SKM-1 treated with dmso at 0.1 percent for 144 hours (cell line): ENCODE data around the gene RPL12.

Experiments used
- DNase-seq: peaks from one replicate; lab custom pipeline; 2025; ENCODE audit not compliant: unreplicated experiment; lab: John Stamatoyannopoulos, UW

The RPL12 gene

DNA sequence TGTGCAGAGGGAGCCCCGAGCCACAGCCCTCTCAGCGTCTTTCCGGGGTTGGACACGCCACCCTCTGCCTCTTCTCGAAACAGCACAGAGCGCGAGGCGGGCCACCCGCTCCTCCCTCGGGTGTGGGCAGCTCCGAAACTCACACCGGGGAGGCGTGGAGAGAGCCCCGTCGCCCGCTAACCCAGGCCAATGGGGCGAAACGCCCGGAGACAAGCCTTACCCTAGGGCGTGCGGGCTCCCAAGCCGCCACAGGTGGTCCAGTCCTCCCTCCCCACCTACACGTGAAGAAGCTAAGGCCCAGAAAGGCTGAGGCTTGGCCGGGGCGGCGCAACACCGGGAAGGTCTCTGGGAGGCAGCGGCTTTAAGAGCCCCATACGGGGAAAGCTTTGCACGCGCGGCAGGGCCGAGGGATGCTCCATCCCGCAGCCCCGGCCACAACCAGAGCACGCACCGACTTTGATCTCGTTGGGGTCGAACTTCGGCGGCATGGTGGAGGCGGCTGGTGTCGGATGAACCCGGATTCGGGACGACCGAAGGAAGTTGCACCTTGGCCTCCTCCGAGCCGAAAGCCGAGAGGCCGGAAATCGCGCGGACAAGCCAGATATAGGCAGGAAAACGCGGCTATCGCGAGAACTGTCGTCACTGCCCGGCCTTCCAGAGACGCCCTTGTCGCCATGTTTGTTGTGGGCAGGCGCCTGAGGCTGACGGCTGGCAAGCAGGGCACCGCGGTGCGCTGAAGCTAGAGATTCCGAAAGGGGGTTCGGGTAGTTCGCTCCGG lies at the start of gene RPL12, which contains the start of gene LRSAM1:
TSS of gene RPL12 (minus strand) at position 577 of the 778 bp plus-strand sequence. CDS start at position 488, 89 bp downstream.
TSS of gene LRSAM1 (plus strand) at position 681 of the 778 bp plus-strand sequence. CDS start 3,018 bp downstream, outside the sequence.
- DNase-seq: peak; percentile 85

DNA sequence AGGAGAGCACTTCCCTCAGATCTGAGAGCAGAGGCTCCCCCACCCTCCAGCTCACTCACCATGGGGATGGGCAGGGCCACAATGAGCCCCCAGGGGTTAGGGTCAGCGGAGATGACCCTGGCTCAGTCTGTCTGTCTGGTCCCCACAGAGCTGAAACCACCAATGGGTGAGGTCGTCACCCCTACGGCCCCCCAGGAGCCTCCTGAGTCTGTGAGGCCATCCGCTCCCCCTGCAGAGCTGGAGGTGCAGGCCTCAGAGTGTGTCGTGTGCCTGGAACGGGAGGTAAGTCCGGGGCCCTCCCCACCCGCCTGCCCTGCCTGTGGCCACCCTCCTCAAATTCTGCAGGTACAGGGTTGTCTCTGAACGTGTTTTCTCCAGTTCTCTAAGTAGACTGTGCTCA lies 49.7 kb upstream of the RPL12 start:
- no peak for DNase-seq

DNA sequence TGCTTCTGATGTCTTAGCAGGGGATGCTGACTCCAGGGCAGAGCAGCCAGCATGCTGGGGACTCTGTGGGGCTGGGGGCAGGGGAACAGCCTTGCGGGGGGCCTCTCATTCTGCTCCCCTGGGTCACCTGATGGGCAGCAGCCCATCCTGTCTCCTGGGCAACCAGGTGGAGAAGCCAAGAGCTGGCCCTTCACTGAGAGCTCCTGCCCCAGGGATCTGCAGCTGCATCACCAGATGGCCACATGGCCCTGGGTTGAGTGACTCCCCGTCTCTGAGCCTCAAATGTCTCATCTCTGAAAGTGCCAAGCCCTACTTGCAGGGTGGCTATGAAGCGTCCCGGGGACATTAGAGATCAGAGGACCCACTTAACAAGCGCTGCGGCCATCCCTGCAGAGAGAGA lies 49.2 kb upstream of the RPL12 start:
- DNase-seq: no peak

DNA sequence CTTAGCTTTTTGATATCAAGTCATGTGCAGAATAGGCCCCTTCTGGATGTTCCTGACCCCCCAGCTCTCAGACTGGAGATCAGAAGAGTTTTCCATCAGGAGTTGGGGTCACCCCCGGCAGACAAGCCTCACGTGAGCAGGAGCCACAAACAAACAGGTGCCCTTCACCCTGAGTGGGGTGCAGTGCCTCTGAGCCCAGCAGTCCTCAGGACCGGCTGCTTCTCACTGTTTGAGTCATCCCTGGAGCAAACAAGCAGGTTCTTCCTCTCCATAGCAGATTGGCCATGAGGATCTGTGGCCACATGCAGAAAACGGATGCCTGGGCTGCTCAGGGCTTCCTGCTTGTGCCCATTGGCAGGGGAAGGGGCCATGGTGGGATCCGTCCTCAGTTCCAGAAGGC lies 47.1 kb upstream of the RPL12 start:
- no peak for DNase-seq

DNA sequence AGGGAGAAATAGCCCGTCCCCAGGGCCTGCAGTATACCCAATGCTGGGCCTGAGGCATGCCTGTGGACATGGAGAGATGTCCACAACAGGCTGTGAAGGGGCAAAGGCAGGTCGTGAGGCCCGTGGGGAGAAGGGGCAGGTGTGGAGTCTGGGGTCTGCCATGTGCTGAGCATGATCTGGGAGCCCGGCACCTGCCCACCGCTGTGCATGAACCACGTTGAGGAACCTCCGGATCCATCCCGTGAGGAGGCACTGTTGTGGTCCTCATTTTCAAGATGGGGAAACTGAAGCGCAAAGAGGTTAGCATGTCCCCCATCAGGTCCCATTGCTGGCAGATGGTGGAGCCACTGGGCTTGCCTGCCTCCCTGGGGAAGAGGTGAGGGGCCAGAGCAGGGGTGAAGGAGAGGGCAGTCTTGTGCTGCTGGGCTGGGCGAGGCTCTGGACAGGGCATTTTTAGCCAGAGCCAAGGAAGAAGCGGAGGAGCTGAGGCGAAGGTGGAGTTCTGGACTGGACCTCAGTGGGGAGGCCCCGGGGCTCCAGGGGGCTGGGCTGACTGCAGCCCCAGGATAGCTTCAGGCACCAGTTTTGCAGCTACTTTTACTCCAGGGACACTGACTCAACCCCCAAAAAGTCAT lies 46.6 kb upstream of the RPL12 start:
- DNase-seq: no peak

DNA sequence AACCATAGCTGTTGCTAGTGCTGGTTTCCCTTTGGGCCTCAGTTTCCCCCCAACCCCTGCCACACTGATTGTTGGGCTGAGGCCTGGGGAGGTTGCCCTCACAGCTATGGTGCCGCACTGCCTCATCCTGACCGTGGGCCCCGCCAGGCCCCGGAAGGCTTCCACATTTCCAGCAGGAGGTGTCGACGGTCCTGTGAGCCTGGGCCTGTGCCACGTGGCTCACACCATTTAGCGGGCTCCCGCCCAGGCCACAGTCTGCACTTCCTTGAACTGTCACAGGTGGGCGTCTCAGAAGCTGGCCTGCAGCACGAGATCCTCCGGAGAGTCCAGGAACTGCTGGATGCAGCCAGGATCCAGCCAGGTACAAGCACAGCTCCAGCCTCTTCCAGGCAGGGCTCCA lies 45.8 kb upstream of the RPL12 start:
- no peak for DNase-seq

DNA sequence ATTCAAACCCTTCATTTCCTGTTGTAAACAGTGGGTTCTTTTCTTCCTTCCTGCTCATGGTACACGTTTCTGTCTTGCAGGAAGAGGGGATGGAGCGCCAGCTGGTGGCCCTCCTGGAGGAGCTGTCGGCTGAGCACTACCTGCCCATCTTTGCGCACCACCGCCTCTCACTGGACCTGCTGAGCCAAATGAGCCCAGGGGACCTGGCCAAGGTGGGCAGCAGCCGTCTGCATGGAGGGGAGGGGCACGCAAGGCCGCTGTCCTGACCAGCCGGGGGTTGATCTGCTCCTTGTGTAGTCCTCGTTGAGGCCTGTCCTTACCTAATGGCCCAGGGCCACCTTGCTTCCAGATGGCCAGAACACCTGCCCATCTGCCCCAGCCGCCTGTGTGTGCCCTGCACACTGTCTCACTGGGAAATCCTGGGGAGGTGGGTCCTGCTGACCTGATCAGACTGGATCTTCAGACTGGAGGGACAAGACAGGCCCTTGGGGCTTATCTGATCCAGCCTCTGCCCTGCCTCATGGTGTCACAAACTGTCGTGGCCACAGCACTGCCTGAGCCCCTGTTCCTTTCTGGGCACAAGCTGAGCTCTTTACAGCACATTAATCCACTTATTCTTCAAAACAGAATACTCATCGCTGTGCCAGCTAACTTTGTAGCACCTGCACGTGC lies 44.8 kb upstream of the RPL12 start:
- no peak for DNase-seq

DNA sequence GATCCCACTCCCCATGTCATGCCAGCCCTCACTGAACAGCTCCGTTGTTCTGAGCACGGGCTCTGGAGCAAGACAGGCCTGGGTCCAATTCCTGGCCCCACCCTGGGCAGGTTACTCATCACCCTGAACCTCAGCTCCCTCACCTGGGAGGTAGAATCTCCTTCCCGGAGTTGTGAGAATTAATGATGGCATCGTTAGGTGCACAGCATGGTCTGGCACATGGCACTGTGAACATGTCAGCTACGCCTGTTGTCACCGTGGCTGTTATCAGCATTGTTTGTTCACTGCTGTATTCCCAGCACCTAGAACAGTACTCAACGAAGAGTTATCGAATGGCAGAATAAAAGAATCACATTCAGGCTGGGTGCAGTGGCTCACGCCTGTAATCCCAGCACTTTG lies 43.1 kb upstream of the RPL12 start:
- DNase-seq: no peak

DNA sequence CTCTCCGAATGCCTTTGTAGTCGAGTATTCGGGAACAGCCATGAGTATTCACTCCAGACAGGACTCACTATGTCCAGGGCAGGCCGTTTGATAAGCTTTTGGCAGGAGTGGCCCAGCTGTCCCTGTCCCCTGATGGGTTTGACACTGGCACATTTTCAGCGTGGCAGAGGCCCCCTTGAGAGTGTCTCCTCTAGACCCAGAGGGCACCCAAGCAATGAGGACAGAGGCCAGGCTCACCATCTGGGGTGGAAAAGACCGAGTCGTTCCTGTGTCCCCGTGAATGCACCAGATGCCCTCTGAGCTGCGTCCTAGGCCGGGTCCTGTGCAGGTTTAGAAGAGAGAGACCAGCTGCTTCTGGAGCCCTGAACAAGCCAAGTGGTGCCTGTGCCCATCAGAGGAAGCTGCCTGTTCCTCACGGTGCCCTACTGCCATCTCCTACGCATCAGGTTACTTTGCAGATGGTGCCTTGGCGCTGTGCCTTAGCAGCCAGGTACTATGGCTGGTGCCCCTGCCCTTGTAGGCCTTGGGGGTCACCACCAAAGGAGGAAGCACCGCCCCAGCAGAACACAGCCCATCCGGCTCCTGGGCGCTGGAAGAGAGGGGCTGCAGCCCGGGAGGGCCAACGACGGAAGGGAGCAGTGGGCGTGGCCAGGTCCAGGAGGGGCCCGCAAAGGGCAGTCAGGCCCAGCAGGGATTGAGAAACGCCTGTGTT lies 42.5 kb upstream of the RPL12 start:
- no peak for DNase-seq

DNA sequence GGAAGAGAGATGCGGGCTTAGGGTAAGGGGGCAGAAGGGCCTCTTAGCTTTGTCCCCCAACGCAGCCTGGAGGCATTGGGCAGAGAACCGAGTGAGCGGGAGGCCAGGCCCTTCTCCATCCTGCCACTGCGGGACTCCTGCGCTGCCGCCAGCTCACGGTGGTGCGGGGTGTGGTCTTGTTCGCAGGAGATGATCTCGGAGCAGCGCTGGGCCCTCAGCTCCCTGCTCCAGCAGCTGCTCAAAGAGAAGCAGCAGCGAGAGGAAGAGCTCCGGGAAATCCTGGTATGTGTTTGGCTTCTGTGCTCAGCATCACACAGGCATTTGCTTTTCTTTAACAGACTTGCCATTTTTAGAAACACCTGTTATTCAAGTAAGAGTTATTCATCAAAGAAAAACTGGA lies 41.4 kb upstream of the RPL12 start:
- no peak for DNase-seq

DNA sequence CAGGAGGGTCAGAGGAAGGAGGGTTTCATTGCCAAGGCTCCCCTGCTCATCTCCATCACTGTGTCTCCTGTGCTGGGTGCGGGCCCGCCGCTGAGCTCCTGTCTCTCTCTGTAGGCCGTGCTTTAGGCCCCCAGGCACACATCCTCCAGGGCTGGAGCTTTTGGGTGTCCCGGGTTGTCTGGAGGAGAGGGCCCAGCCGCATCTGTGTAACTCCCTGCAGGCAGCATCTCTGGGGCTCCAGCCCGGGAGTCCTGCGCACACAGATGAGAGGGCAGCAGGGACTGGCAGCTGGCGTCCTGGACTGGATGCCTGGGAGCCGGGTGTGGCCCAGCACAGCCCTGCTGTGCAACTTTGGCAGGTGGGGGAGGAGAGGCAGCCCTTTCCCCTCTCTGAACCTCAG lies 40.3 kb upstream of the RPL12 start:
- no peak for DNase-seq

DNA sequence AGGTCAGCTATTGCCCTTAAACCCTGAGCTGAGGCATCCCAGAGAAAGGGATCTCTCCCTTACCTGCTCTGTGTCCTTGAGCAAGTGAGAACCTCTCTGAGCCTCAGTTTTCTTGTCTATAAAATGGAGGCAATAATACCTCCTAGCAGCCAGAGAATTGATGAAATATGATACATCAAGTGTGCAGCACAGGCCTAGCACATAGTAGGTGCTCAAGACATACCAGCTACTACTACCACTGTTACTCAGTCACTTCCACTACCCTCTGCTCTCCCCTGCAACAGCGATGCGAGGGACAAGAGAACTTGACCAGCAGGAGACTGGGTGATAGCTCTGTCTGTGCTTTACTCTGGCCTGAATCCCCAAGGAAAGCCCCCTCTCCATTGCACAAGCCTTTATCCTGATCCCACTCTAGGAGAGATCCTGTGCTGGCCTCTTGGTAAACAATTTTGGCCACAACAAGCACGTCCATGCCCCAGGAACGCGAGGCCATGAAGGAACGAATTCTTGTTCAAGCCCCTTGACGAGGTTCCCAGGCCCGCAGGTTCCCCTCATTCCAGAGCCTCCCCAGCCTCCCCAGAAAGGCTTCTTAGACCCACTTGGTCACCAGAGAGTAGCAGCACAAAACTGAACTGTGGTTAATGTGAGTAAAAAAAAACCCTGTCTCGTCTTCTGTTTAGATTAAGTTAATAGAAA lies 39.5 kb upstream of the RPL12 start:
- DNase-seq: no peak

DNA sequence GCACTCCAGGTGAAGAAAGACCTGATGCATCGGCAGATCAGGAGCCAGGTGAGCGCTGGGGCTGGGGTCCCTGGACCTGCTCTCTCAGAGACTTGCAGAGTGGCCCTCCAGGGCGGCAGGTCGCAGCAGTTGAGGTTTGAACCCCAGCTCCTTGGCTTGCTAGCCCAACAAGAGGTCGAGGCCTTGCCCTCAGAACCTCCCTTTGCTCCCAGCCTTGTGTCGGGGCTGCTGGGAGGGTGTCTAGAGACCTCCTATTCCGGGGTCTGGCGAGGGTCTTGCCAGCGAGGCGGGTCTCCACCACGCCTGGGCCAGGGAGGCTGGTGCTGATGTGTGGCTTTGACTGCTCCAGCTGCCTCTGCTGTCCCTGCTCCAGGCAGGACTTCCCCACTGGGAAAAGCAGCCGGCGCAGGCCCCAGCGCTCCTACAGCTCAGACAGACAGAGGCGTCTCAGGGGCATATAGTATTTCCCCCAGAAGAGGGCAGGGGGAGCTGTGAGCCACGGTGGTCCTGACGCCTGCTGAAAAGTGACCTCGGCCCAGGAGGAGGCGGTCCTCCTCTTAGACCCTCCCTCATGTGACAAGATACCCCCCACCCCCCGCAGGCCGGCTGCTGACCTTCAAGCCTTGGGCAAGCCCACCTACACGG lies 38.4 kb upstream of the RPL12 start:
- DNase-seq: no peak

DNA sequence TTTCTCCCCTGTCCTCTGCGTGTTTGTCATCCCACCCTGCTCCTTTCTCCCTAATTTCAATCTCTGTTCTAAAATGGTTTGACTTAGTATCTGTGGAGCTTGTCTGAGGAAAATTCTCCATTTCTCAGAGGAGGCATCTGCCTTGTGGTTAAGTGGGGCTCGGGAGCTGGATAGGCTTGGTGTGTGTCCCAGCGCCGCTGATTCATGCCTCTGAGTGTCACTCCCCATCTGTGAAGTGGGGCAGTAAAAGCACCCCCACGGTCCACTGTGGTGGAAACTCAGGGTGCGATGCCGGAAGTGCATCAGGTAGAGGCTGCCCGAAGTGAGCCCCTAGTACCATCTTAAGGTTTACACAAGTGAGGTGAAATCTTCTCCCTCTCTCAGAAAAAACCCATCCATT lies 37.7 kb upstream of the RPL12 start:
- DNase-seq: no peak

DNA sequence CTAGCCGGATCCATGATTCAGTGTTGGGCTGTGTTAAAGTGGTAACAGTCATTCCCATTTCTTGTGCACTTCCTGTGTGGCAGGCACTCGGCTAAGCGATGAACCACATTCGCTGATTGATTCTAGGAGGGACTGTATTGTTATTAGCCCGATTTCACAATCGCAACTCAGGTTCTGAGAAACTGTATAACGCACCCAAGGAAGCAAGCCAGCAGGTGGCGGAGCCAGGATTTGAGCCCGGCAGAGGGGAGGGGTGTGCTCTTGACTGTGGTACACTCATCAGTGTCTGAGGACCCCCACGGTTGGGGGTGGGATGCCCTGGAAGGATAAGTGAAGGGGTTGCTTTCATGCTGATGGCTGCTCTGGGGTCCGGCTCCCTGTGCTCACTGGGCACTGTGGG lies 34.8 kb upstream of the RPL12 start:
- DNase-seq: no peak

DNA sequence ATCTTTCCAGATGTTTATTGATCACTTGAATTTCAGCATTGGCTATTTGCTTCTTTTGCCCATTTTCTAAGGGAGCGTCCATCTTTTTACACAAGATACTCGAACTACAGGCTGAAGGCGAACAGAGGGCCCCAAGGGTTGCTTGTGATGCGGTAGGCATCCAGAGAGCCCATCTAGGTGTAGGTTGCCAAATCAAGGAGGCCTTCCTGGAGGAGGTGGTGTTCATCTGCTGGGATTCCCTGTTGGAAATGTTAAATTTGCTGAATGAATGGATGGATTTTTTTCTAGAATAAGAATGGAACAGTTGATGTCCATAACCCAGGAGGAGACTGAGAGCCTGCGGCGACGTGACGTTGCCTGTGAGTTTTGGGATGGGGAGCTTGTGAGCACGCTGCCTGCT lies 31.5 kb upstream of the RPL12 start:
- DNase-seq: no peak

DNA sequence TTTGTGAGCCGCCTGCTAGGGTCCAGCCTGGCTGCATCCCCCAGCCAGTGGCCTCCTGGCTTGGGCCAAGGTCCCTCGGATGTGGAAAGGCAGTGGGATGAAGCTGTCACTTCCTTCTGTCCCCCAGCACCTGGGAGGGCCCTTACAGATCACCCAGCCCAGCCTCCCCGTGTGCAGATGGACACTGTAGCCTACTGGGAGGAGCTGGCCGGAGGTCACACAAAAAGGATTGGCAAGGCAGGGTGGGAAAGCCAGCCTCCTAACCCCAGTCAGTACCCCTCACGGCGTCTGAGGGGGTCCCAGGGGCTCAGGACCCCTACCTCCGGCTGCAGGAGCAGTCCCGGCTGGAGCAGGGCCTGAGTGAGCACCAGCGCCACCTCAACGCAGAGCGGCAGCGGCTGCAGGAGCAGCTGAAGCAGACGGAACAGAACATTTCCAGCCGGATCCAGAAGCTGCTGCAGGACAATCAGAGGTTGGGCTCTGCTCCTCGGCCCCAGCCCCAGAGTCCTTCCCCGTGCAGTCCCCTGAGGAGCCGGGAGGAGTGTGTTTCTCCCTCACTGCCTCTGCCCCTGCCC lies 28.4 kb upstream of the RPL12 start:
- no peak for DNase-seq

DNA sequence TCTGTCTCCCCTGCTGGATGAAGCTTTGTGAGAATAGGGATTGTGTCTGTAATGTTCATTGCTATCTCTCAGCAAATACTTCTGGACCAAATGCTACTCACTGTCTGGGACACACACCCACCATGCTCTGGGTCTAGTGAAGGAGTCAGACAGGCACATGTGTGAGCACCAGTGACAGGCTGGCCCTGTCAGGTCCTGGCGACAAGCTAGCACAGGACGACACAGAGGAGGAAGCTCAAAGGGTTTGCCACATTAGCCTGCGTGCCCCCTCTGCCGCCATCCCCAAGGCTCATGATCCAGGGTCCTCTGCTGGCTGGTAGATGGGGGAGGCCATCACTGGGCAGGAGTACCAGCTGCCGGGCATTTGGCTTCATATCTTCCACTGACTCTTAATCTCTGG lies 23.4 kb upstream of the RPL12 start:
- no peak for DNase-seq

DNA sequence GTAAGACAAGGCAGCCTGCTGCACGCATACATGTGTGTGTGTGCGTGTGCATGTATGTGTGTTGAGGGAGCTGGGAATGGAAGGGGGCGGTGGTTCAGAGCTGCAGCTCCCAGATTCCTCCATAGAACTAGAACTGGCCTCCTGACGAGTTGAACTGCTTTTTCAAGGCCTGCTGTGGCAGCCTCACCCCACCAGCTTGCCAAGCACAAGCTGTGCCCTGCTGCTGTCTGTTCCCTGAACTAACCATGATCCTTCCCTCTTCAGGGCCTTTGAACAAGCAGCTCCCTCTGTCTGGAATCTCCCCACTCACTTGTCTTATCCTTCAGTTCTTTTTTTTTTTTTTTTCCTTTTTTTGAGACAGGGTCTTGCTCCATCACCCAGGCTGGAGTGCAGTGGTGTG lies 22.7 kb upstream of the RPL12 start:
- DNase-seq: no peak

DNA sequence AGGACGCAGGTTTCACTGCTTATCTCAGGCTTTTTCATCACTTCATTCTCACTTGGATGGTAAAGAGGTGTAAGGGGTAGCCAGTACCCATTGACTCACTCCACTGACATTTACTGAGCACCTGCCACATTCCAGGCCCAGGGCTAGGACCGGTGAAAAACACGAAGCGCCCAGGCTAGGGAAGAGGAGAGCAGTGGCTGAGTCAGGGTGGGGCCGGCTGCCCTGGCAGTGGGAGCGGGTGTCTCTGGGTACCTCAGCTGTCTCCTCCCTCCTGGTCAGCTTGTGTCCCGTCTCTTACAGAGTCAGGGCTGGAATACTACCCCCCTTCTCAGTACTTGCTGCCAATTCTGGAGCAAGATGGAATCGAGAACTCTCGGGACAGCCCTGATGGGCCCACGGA lies 22.3 kb upstream of the RPL12 start:
- DNase-seq: no peak
